HG02642 (cell line): ENCODE data around the gene HOXA10.

Experiments used
- ATAC-seq: cut with Tn5 transposase; IDR thresholded peaks from one replicate; pipeline ENCODE4 v1.9.1; 2021; ENCODE audit warnings: mild to moderate bottlenecking; ENCODE audit not compliant: unreplicated experiment, poor library complexity

HOXA10 gene

GRCh38 chr7:27158436-27159265 is 15.5 kb downstream of the HOXA10 start:
- ATAC-seq = no peak

DNA sequence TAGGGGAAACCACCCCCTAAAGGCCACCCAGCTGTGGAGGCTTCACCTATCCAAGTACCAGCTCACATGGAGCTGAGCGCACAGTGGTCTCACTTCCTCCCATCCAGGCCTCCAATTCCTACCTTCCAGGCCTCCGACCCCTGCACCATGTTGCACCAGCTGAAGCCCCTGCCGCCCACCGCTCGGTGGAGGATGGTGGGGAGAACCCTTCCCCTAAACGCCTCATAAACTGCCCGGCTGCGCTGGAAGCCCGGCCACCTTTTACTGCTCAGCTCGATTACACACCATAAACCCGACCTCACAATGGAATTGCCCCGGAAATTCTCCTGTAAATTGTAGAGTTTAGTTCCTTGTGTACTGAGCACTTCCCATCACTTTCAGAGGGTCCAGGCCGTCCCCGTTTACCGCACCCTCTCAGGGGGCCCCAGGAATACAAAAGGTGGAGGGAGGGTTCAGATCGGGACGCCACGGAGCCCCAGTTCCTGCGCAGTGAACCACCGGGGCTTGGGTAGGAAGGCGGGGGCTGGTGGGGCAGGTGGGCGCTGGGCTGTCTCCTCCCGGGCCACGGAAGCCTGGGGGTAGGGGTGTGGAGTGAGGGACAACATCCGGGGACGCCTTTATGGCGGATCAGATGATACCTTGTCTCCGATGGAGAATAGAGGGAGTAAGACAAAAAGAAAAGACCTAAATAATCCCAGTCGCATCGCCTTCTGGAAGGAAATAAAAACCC is 16.3 kb downstream of the HOXA10 start:
- ATAC-seq = no peak

- no peak for ATAC-seq
These were observed 17.0 kb downstream of the HOXA10 start for GRCh38 chr7:27156916-27157701.

DNA sequence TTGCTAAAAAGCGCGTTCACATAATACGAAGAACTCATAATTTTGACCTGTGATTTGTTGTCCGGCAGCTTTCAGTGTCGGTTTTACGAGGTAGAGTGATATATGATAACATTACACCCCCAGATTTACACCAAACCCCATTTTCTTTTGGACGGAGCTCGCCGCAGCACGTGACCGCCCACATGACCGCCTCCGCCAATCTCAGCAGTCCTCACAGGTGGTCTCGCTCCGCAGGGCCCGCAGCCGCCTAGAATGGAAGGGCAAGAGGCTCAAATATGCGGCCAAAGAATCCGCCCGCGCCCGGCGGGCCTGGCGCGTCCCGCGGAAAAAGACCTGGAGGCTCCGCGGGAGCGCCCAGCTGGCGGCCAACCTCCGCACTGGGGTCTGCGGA is 17.6 kb downstream of the HOXA10 start, which contains the start of gene HOXA7:
TSS of gene HOXA7 (minus strand) at position 168 of the 391 bp plus-strand sequence. CDS start at position 38, 130 bp downstream.
- no peak for ATAC-seq

DNA sequence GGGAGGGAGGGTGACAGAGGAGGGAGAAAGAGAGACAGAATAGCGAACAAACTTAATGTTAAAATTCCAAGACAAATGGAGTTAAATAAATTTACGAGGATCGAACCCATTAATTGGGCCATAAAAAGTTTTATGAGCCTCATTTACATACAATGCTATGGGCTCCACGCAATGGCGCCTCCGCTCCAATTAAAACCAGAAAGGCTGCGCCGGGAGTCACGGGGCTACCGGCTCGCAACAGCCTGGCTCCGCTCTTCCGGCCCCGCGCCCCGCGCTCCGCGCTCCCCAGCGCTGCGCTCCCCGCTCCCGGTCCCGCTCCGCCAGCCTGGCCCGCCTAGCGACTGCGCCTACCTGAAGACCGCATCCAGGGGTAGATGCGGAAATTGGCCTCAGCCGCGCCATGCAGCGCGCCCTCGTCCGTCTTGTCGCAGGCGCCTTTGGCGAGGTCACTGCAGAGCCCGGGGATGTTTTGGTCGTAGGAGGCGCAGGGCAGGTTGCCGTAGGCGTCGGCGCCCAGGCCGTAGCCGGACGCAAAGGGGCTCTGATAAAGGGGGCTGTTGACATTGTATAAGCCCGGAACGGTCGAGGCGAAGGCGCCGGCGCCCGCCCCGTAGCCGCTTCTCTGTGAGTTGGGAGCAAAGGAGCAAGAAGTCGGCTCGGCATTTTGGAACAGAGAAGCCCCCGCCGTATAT is 18.2 kb downstream of the HOXA10 start:
- no peak for ATAC-seq

GRCh38 chr7:27154901-27155815 is 19.0 kb downstream of the HOXA10 start:
- no peak for ATAC-seq

DNA sequence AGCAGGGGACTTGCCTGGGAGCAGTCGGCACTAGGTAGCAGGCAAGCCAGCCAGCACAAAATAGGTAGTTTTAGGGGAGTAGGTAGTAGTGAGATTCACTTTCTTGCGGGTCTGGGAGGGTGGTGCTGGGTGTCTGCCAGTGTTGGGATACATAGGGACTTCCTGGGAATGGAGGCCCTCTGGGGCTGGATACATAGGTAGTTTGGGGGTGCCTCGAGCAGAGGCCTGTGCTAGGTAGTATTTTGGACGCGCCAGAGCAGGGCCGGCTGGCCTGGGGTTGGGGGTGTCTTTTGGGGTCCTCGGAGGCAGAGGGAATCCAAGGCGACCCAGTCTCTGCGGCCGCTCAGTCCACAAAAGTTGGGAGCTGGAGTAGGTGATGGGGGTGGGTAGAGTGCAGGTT is 19.8 kb downstream of the HOXA10 start:
- ATAC-seq = no peak

- ATAC-seq = no peak
These were observed 20.6 kb downstream of the HOXA10 start for GRCh38 chr7:27153526-27153925.

GRCh38 chr7:27152816-27153442 is 21.2 kb downstream of the HOXA10 start:
- ATAC-seq = no peak

DNA sequence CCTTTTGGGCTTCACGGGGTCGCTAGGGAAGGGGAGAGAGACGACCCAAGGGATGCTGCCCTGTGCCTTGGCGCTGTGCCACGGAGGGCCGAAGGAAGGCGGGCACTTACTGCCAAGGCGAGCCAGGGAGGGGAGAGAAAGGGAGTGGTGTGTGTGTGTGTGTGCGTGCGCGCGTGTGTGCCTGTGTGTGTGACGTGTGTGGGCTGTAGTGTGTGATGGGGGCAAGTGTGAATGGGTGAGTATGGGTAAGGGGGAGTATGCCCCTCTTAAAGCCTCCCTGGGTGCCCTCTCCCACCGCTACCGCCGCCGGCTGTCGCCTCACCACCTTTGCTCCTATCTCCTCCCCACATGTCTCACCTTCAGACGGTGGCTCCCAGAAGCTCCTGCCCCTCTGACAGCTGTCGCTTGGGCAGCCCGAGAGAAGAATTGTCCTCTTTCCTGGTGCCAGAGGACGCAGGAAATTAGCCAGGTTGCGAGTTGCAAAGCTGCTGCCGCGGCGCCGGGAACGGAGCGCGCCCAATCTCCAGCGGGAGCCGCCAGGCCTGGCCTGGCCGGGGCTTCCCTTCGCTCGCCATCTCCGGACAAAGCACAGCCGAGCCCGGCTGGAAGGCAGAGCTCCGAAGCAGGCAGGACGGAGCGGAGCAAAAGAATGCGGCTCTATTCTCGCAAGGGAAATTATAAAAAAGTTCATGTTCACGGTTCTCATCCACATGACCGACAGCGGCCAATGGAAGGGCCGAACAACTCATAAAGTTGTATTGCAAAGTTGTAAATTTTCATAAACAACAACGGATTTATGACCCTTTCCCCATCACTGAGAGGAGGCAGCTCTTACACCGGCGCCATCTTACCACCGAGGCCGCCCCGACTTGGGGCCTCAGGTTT is 21.9 kb downstream of the HOXA10 start, which contains the start of gene HOXA3:
TSS of gene HOXA3 (minus strand) at position 653 of the 885 bp plus-strand sequence. CDS start 41,943 bp downstream, outside the sequence.
- ATAC-seq = no peak

DNA sequence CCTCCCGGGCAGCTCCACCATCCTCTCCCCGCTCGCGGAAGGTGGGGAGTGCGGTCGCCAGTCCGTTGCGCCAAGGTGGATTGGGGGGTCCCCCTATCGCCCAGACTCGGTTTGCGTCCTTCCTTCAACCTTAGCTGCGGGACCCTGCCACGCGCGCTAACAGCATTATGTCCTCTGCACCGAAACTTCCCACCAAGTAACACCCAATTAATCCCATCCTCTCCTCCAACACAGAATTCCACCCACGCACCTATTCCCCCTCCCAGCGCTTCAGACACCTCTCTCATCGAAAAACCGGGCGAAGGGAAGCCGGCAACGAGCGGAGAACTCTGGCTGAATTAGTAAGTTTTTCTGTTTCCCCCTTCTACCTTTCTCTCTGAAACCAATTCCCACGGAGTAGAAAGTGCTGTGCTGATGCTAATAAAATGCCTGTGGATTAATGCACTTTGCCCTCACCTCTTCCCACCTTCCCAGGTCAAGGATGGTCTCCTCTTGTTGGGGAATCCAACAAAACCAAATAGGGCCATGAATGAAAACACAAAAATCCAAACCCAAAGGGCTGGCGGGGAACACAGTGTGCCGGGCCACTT is 22.7 kb downstream of the HOXA10 start:
- ATAC-seq = no peak

DNA sequence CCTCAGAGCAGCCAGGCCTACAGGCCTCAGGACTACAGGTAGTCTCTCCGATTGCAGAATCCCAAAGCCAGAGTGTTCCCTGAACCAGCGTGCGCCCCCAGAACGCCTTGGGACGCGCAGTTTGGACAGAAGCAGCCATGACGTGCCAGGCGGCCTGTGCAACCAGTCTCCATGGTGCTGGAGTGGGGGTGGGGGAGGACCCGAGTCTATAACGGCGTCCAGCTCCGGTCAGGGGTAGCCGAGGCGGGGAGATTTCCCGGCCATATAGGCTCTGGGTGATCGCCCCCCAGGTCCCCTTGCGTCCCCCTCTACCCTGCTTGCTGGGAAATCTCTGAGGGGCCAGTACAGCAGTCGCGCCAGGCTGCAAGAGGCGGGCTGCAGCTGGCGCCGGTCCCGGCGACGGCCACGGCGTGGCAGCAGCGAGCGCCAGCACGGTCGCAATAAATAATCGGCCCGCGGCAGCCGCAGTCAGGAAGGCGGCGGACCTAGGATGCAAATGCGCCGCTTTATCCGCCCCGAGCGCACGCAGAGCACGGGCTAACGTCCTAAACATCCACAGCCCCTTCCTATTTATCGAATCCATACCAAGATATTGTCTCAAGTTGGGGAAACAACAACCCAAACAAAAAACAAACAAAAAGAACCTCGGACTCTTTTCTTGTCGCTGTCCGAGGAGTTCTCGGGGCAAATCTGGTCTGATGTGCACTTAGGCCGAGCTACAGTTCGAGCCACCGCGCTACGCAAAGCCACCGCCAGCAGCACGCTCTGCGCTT is 23.4 kb downstream of the HOXA10 start:
- ATAC-seq = peak; percentile 73

DNA sequence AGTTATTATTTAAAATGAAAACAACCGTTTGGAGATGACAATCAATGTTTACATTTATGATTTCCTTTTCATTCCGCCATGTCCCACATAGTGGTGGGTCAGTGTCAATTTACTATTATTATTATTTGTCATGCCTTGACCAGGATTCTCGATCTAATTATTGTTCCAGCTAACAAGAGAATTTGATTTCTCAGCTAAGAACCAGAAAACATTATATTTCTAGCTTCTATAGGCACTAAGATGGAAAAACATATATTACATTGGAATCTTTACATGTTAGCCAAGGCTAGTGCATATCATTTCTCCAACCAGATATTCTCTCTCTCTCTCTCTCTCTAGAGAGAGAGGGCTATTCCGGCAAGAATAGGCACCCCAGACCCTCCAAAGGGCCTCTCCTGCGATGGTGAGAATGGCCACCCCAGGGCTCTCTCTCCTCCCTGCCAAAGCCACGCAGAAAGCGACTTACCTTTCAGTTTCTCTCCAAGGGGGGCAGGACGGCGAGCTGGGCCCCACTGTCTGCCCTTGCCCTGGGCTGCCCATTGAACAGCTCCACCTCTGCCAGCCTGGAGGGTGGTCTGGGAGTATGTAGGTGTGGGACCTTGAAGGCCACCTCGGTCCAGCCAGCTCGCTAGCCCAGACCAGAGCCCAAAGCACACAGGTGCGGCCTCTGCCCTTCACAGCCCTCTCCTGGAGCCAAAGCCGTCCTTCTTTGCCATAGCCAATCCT is 24.1 kb downstream of the HOXA10 start:
- no peak for ATAC-seq

DNA sequence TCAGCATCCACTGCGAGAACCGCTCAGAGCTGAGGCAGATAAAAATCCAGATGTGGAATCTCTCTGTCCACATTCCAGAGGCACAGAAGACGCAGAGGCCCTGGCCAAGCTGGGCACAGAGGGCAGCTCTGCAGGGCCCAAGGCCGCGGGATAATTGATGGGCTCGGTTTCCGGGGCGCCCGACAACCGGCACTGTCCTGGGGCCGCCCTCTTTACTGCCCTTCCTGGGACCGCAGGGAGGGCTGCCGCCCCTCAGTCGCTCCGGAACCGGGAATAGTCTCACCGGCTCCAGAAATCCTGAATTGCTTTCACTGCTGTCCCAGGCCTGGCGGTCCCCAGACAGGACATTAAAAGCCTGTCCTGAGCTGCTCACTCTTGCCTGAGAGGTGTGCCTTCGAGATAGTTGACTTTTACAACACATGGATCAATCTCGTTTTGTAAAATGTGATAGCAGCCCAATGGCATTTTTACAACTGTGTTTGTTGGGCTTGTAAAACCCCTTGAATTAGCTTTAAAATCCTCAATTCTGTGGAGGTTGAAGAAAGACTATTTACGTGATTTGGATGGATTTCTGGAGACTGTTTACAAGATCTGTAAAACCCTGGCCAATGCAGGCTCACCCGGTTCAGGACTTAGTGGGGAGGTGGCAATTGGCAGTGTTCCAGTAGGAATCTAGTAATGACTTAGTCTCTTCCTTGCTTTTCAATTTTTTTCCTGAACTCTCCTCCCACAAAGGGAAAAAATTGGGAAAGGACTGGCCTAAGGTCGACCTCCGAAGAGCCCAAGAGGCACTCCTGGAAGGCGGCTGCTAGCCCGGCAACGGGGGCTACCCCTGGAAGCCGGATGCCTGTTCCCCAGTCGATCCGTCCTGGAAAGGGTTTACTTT is 25.1 kb downstream of the HOXA10 start:
- no peak for ATAC-seq
